HepG2 (cell line): ENCODE results near the gene CTCF.

Source experiments
- ASH2L ChIP-seq: fragments of 300-600, 200-600 bp; sonication (generic); IDR thresholded peaks from 2 replicates; pipeline ENCODE4 v1.7.0; 2017; ENCODE audit warnings: low read depth, mild to moderate bottlenecking, moderate library complexity, mixed read lengths, low read length; ENCODE audit not compliant: insufficient read length
- CBX5 ChIP-seq: sonication (generic); formaldehyde crosslinking; IDR thresholded peaks from 2 replicates; pipeline ENCODE4 v1.4.0; 2020; ENCODE audit warnings: missing genetic modification reagents, borderline replicate concordance
- FOXA1 ChIP-seq, 2 experiments: fragments of 450-650 bp in 1 of 2; sonication (generic) in 1 of 2; formaldehyde crosslinking in 1 of 2; IDR thresholded peaks; 2 replicates each; pipeline versions ENCODE4 v1.4.0 to v1.6.1; 2016 to 2020; ENCODE audit warnings: missing genetic modification reagents in 1 of 2
- FOXM1 ChIP-seq: sonication (generic); formaldehyde crosslinking; IDR thresholded peaks from 2 replicates; pipeline ENCODE4 v1.5.0; 2020; ENCODE audit warnings: missing genetic modification reagents
- JUND ChIP-seq: sonication (generic); formaldehyde crosslinking; IDR thresholded peaks from 2 replicates; pipeline ENCODE4 v1.8.0; 2022; ENCODE audit warnings: mild to moderate bottlenecking, missing genetic modification reagents
- PCBP2 ChIP-seq: fragments of 200-400 bp; formaldehyde crosslinking; optimal IDR thresholded peaks from 2 replicates; pipeline ENCODE3; 2018; ENCODE audit warnings: low read length, low read depth; ENCODE audit not compliant: poor library complexity, severe bottlenecking
- RFX1 ChIP-seq: fragments of 450-650 bp; IDR thresholded peaks from 2 replicates; pipeline ENCODE4 v1.6.1; 2017
- ZNF549 ChIP-seq: sonication (generic); formaldehyde crosslinking; IDR thresholded peaks from 2 replicates; pipeline ENCODE4 v1.5.0; 2020; ENCODE audit warnings: missing genetic modification reagents
- TF ChIP-seq, protein P1 (sequence below): sonication (generic); formaldehyde crosslinking; IDR thresholded peaks from 2 replicates; pipeline ENCODE4 v1.5.0; 2020; ENCODE audit warnings: mild to moderate bottlenecking, missing genetic modification reagents, moderate library complexity
- TF ChIP-seq, protein P2 (sequence below): sonication (generic); formaldehyde crosslinking; IDR thresholded peaks from 2 replicates; pipeline ENCODE4 v1.4.0; 2020; ENCODE audit warnings: mild to moderate bottlenecking, missing genetic modification reagents
- TF ChIP-seq, protein P3 (sequence below): sonication (generic); formaldehyde crosslinking; conservative IDR thresholded peaks from 2 replicates; pipeline ENCODE4 v1.5.0; 2020; ENCODE audit warnings: missing genetic modification reagents
- TF ChIP-seq, protein P4 (sequence below): sonication (generic); formaldehyde crosslinking; IDR thresholded peaks from 2 replicates; pipeline ENCODE4 v1.4.0; 2020; ENCODE audit warnings: missing genetic modification reagents

DNA sequence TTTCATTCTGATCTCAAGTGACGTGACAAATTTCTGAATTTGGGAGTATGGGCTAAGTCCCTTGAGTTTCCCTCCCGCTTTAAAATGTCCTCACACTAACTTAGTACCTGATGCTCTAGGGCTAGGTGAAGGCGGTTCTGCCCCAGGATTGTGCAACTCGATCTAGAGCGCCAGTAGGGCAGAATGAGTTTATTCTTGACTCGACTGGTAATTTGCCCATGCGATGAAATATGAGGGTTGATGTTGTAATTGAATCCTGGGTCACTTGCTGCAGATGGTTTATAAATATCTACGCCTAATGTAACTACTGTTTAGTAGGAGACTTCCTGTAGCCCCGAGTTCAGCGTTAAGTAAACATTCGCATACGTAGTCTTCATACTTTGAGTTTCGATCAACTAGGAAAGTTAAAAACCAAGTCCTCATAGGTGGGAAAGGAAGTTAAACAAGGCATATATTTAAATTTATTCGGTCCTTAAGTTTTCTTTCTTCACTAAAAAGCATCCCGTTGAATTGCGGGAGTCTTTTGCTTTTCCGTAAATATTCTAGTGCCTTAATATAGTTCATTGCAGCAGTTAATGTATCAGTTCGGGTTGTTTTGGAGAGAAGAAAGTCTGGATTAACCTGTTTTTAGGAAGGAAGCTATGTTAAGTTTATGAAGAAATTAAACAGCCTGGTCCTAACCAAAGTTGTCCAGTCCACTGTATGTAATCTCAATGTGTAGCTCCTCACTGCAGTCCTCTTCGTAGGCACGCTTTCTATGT lies 1.6 kb downstream of the CTCF start:
- TF ChIP-seq, protein P1, sequence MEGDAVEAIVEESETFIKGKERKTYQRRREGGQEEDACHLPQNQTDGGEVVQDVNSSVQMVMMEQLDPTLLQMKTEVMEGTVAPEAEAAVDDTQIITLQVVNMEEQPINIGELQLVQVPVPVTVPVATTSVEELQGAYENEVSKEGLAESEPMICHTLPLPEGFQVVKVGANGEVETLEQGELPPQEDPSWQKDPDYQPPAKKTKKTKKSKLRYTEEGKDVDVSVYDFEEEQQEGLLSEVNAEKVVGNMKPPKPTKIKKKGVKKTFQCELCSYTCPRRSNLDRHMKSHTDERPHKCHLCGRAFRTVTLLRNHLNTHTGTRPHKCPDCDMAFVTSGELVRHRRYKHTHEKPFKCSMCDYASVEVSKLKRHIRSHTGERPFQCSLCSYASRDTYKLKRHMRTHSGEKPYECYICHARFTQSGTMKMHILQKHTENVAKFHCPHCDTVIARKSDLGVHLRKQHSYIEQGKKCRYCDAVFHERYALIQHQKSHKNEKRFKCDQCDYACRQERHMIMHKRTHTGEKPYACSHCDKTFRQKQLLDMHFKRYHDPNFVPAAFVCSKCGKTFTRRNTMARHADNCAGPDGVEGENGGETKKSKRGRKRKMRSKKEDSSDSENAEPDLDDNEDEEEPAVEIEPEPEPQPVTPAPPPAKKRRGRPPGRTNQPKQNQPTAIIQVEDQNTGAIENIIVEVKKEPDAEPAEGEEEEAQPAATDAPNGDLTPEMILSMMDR (CRISPR knock-in tag), result no peak
- TF ChIP-seq FOXM1 (CRISPR knock-in tag) (no peak), JUND (no peak), CBX5 (CRISPR knock-in tag) (no peak), PCBP2 (no peak), ZNF549 (CRISPR knock-in tag) (no peak), ASH2L (peak; percentile 65), FOXA1 (IDR thresholded peaks at IDR 0.05) (no peak), FOXA1 (CRISPR knock-in tag; IDR thresholded peaks at IDR 0.05) (0 out of 2 replicates have a peak, but pooled peaks have one; percentile 45), RFX1 (no peak)
- TF ChIP-seq, protein P2, sequence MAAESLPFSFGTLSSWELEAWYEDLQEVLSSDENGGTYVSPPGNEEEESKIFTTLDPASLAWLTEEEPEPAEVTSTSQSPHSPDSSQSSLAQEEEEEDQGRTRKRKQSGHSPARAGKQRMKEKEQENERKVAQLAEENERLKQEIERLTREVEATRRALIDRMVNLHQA (CRISPR knock-in tag), result no peak
- TF ChIP-seq, protein P3, sequence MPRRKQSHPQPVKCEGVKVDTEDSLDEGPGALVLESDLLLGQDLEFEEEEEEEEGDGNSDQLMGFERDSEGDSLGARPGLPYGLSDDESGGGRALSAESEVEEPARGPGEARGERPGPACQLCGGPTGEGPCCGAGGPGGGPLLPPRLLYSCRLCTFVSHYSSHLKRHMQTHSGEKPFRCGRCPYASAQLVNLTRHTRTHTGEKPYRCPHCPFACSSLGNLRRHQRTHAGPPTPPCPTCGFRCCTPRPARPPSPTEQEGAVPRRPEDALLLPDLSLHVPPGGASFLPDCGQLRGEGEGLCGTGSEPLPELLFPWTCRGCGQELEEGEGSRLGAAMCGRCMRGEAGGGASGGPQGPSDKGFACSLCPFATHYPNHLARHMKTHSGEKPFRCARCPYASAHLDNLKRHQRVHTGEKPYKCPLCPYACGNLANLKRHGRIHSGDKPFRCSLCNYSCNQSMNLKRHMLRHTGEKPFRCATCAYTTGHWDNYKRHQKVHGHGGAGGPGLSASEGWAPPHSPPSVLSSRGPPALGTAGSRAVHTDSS (CRISPR knock-in tag), result no peak
- TF ChIP-seq, protein P4, sequence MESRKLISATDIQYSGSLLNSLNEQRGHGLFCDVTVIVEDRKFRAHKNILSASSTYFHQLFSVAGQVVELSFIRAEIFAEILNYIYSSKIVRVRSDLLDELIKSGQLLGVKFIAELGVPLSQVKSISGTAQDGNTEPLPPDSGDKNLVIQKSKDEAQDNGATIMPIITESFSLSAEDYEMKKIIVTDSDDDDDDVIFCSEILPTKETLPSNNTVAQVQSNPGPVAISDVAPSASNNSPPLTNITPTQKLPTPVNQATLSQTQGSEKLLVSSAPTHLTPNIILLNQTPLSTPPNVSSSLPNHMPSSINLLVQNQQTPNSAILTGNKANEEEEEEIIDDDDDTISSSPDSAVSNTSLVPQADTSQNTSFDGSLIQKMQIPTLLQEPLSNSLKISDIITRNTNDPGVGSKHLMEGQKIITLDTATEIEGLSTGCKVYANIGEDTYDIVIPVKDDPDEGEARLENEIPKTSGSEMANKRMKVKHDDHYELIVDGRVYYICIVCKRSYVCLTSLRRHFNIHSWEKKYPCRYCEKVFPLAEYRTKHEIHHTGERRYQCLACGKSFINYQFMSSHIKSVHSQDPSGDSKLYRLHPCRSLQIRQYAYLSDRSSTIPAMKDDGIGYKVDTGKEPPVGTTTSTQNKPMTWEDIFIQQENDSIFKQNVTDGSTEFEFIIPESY (CRISPR knock-in tag), result no peak
